Measurements from ENCODE around the gene CABP1. TPM values are rescaled to one million over a fixed set of nuclear protein-coding genes. Genes with fewer than 3 reads are reported as not detected.

The CABP1 gene
- total and polyA plus RNA-seq, 2 of the 13 experiments (the other 11 are each of a cell fraction or from before 2014, with no cell fraction given) = not detected

GRCh38 chr12:120696626-120697025 is 56.2 kb downstream of the CABP1 start:
- in situ Hi-C loops (cut with HindIII; ENCODE audit: extremely low pct_ligation_motif_present, low pct_unique_long_range_greater_than_20kb) = no loop called here
- BruUV-seq (replicated peaks) = no TSS peak
- H3K27ac ChIP-seq (ENCODE audit: extremely low read length, insufficient read depth, low read length) = no peak overlapping the region
- no peak overlapping the region for H3K9ac ChIP-seq (ENCODE audit: insufficient read depth, low read depth, low read length)
- ChIA-PET CTCF (ENCODE audit: low intra/inter-chr PET ratio, low total read pairs) (no interaction called here), POLR2A (no interaction called here)
- H3K4me2 ChIP-seq (ENCODE audit: low read depth, low read length) = no peak overlapping the region
- H3K79me2 ChIP-seq (ENCODE audit: insufficient read depth, low read length) = peaks cover 35% of the 10 kb centered on the region
- H2AFZ ChIP-seq (ENCODE audit: low read length) = no peak overlapping the region
- peaks cover 26% of the 10 kb centered on the region for H3K4me1 ChIP-seq (ENCODE audit: insufficient read depth, low read length)
- no peaks in the 10 kb centered on the region for H3K27me3 ChIP-seq (ENCODE audit: control insufficient read depth in 1 of 2, insufficient read depth in 2 of 2, low read length in 2 of 2)
- H4K20me1 ChIP-seq (ENCODE audit: insufficient read depth, low read length) = peaks cover 18% of the 10 kb centered on the region
- no peak overlapping the region for H3K4me3 ChIP-seq (replicated peaks in 1 of 3; ENCODE audit: insufficient read depth in 1 of 3, low read depth in 2 of 3, low read length in 3 of 3)
- H3K9me3 ChIP-seq (ENCODE audit: low read length) = no peaks in the 10 kb centered on the region
- intact Hi-C loops (cut with micrococcal nuclease; ENCODE audit: unreplicated experiment) = no loop called here
- DNase-seq (ENCODE audit: low spot score) (no peak), FAIRE-seq (no peak), ATAC-seq (no peak)
- WGBS (ENCODE audit: low lambda C conversion rate) = 96% methylated on average over 6 of the region's 6 CpGs
- peaks cover 44 to 81% of the 10 kb centered on the region in 2 experiments for H3K36me3 ChIP-seq (replicated peaks in 1 of 2; ENCODE audit: control insufficient read depth in 1 of 2, insufficient read depth in 2 of 2, low read length in 2 of 2)
- no peak for TF ChIP-seq ZNF496 (CRISPR knock-in tag; IDR thresholded peaks at IDR 0.05; ENCODE audit: insufficient replicate concordance)
- no peak for TF ChIP-seq DNMT3B (CRISPR knock-in tag; conservative IDR thresholded peaks at IDR 0.05)
- TF ChIP-seq PLRG1 (conservative IDR thresholded peaks at IDR 0.05) = no peak

GRCh38 chr12:120697344-120697743 is 56.9 kb downstream of the CABP1 start:
- H3K27me3 ChIP-seq (ENCODE audit: control insufficient read depth in 1 of 2, insufficient read depth in 2 of 2, low read length in 2 of 2) = no peaks in the 10 kb centered on the region
- no peak for ATAC-seq
- intact Hi-C loops (cut with micrococcal nuclease; ENCODE audit: unreplicated experiment) (no loop called here), in situ Hi-C loops (cut with HindIII; ENCODE audit: extremely low pct_ligation_motif_present, low pct_unique_long_range_greater_than_20kb) (no loop called here)
- no peak overlapping the region for H2AFZ ChIP-seq (ENCODE audit: low read length)
- no peak for DNase-seq (ENCODE audit: low spot score)
- WGBS (ENCODE audit: low lambda C conversion rate) = 96% methylated on average over 1 of the region's 1 CpG
- ChIA-PET CTCF (ENCODE audit: low intra/inter-chr PET ratio, low total read pairs) (no interaction called here), POLR2A (no interaction called here)
- no peak overlapping the region for H3K4me2 ChIP-seq (ENCODE audit: low read depth, low read length)
- no peak for FAIRE-seq
- H3K4me3 ChIP-seq (replicated peaks in 1 of 3; ENCODE audit: insufficient read depth in 1 of 3, low read depth in 2 of 3, low read length in 3 of 3) = no peak overlapping the region
- peaks cover 20% of the 10 kb centered on the region for H3K4me1 ChIP-seq (ENCODE audit: insufficient read depth, low read length)
- BruUV-seq (replicated peaks) = no TSS peak
- peaks cover 30% of the 10 kb centered on the region for H3K79me2 ChIP-seq (ENCODE audit: insufficient read depth, low read length)
- peaks cover 13% of the 10 kb centered on the region for H4K20me1 ChIP-seq (ENCODE audit: insufficient read depth, low read length)
- H3K27ac ChIP-seq (ENCODE audit: extremely low read length, insufficient read depth, low read length) = no peak overlapping the region
- H3K9me3 ChIP-seq (ENCODE audit: low read length) = no peaks in the 10 kb centered on the region
- H3K9ac ChIP-seq (ENCODE audit: insufficient read depth, low read depth, low read length) = no peak overlapping the region
- H3K36me3 ChIP-seq (replicated peaks in 1 of 2; ENCODE audit: control insufficient read depth in 1 of 2, insufficient read depth in 2 of 2, low read length in 2 of 2) = peaks cover 45 to 81% of the 10 kb centered on the region in 2 experiments
- TF ChIP-seq AGO1 (IDR thresholded peaks at IDR 0.05; ENCODE audit: low read depth, low read length, poor library complexity, severe bottlenecking) (no peak), ZNF616 (CRISPR knock-in tag; IDR thresholded peaks at IDR 0.05; ENCODE audit: low read depth) (no peak), ZNF782 (CRISPR knock-in tag; IDR thresholded peaks at IDR 0.05; ENCODE audit: borderline replicate concordance) (no peak), ZMAT3 (CRISPR knock-in tag; conservative IDR thresholded peaks at IDR 0.05) (no peak), ZNF780A (CRISPR knock-in tag; IDR thresholded peaks at IDR 0.05) (no peak), ZEB1 (IDR thresholded peaks at IDR 0.05; ENCODE audit: insufficient replicate concordance, low read depth) (no peak), MED1 (CRISPR knock-in tag; IDR thresholded peaks at IDR 0.05) (no peak), ETS1 (CRISPR knock-in tag; IDR thresholded peaks at IDR 0.05) (no peak)
- TF ChIP-seq, protein P1, sequence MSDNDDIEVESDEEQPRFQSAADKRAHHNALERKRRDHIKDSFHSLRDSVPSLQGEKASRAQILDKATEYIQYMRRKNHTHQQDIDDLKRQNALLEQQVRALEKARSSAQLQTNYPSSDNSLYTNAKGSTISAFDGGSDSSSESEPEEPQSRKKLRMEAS (IDR thresholded peaks at IDR 0.05) = no peak
- TF ChIP-seq, protein P2, sequence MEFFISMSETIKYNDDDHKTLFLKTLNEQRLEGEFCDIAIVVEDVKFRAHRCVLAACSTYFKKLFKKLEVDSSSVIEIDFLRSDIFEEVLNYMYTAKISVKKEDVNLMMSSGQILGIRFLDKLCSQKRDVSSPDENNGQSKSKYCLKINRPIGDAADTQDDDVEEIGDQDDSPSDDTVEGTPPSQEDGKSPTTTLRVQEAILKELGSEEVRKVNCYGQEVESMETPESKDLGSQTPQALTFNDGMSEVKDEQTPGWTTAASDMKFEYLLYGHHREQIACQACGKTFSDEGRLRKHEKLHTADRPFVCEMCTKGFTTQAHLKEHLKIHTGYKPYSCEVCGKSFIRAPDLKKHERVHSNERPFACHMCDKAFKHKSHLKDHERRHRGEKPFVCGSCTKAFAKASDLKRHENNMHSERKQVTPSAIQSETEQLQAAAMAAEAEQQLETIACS (CRISPR knock-in tag; IDR thresholded peaks at IDR 0.05) = no peak
- TF ChIP-seq, protein P3, sequence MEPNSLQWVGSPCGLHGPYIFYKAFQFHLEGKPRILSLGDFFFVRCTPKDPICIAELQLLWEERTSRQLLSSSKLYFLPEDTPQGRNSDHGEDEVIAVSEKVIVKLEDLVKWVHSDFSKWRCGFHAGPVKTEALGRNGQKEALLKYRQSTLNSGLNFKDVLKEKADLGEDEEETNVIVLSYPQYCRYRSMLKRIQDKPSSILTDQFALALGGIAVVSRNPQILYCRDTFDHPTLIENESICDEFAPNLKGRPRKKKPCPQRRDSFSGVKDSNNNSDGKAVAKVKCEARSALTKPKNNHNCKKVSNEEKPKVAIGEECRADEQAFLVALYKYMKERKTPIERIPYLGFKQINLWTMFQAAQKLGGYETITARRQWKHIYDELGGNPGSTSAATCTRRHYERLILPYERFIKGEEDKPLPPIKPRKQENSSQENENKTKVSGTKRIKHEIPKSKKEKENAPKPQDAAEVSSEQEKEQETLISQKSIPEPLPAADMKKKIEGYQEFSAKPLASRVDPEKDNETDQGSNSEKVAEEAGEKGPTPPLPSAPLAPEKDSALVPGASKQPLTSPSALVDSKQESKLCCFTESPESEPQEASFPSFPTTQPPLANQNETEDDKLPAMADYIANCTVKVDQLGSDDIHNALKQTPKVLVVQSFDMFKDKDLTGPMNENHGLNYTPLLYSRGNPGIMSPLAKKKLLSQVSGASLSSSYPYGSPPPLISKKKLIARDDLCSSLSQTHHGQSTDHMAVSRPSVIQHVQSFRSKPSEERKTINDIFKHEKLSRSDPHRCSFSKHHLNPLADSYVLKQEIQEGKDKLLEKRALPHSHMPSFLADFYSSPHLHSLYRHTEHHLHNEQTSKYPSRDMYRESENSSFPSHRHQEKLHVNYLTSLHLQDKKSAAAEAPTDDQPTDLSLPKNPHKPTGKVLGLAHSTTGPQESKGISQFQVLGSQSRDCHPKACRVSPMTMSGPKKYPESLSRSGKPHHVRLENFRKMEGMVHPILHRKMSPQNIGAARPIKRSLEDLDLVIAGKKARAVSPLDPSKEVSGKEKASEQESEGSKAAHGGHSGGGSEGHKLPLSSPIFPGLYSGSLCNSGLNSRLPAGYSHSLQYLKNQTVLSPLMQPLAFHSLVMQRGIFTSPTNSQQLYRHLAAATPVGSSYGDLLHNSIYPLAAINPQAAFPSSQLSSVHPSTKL (CRISPR knock-in tag; IDR thresholded peaks at IDR 0.05) = no peak
